IMR-90 (cell line): Measurements from ENCODE around the gene CHSY3. TPM values are rescaled to one million over a fixed set of nuclear protein-coding genes. Genes with fewer than 3 reads are reported as not detected.

Source experiments
- ATAC-seq: fragments of 200-7000 bp; cut with Tn5 transposase; 2 replicates; pipeline ENCODE4 v1.9.1; 2020; ENCODE audit warnings: low read depth, mild to moderate bottlenecking, moderate library complexity
- BruUV-seq: library from RNA; stranded (reverse); fragments of 400-500 nt; replicated peaks from 2 replicates; lab custom pipeline; 2021; lab: Mats Ljungman, UMichigan
- CTCF ChIA-PET: fragments of 300-600 bp; formaldehyde crosslinking; extraction: SDS; loops from one replicate; lab custom pipeline; 2021; ENCODE audit warnings: antibody characterized with exemption; lab: Yijun Ruan, JAX
- POLR2A ChIA-PET: fragments of 300-600 bp; sonication (Branson Sonifier 250); formaldehyde crosslinking; loops from one replicate; lab custom pipeline; 2022; ENCODE audit warnings: antibody characterized with exemption; ENCODE audit not compliant: unreplicated experiment; lab: Charles Lee
- DNase-seq: peaks from one replicate; pipeline ENCODE4 v3.0.0; 2013
- H2AFZ ChIP-seq: replicated peaks from 2 replicates; pipeline ENCODE3; 2013; ENCODE audit warnings: low read length, mild to moderate bottlenecking; ENCODE audit not compliant: poor library complexity
- H2AK5ac ChIP-seq: 2 replicates; pipeline ENCODE4 v1.6.1; 2013; ENCODE audit warnings: low read depth, low read length, inconsistent platforms
- H2AK9ac ChIP-seq: replicated peaks from 2 replicates; pipeline ENCODE3; 2013; ENCODE audit warnings: mild to moderate bottlenecking, low read depth, low read length, moderate library complexity; ENCODE audit not compliant: poor library complexity
- H2BK120ac ChIP-seq: 2 replicates; pipeline ENCODE4 v1.6.1; 2013; ENCODE audit warnings: low read depth, low read length, inconsistent platforms
- H2BK15ac ChIP-seq: 3 replicates; pipeline ENCODE4 v1.6.1; 2013; ENCODE audit warnings: low read depth, low read length, inconsistent platforms
- H2BK20ac ChIP-seq: 2 replicates; pipeline ENCODE4 v1.6.1; 2013; ENCODE audit warnings: low read depth, mild to moderate bottlenecking, inconsistent platforms, low read length, moderate library complexity
- H2BK5ac ChIP-seq: 2 replicates; pipeline ENCODE4 v1.6.1; 2013; ENCODE audit warnings: mild to moderate bottlenecking, low read depth, low read length, inconsistent platforms; ENCODE audit not compliant: poor library complexity, severe bottlenecking
- H3K14ac ChIP-seq: replicated peaks from 2 replicates; pipeline ENCODE4 v1.6.1; 2013; ENCODE audit warnings: low read depth, low read length, inconsistent platforms
- H3K18ac ChIP-seq: 2 replicates; pipeline ENCODE4 v1.6.1; 2013; ENCODE audit warnings: low read depth, low read length, control low read depth
- H3K23ac ChIP-seq: 2 replicates; pipeline ENCODE4 v1.6.1; 2013; ENCODE audit warnings: low read depth, low read length, inconsistent platforms
- H3K27ac ChIP-seq: 2 replicates; pipeline ENCODE4 v1.5.1; 2013; ENCODE audit warnings: mild to moderate bottlenecking, control low read depth, low read length; ENCODE audit not compliant: insufficient read depth
- H3K27me3 ChIP-seq: 2 replicates; pipeline ENCODE4 v1.6.1; 2013; ENCODE audit warnings: low read length; ENCODE audit not compliant: control insufficient read depth, insufficient read depth
- H3K36me3 ChIP-seq: 2 replicates; pipeline ENCODE4 v1.6.1; 2013; ENCODE audit warnings: low read length, mixed read lengths; ENCODE audit not compliant: control insufficient read depth, insufficient read depth
- H3K4ac ChIP-seq: 2 replicates; pipeline ENCODE4 v1.6.1; 2013; ENCODE audit warnings: low read depth, low read length, inconsistent platforms
- H3K4me1 ChIP-seq: 2 replicates; pipeline ENCODE4 v1.6.1; 2013; ENCODE audit warnings: low read length, mixed read lengths; ENCODE audit not compliant: control insufficient read depth, insufficient read depth
- H3K4me2 ChIP-seq: 2 replicates; pipeline ENCODE4 v1.6.1; 2013; ENCODE audit warnings: low read depth, mild to moderate bottlenecking, control low read depth, low read length, moderate library complexity
- H3K4me3 ChIP-seq: 2 replicates; pipeline ENCODE4 v1.5.1; 2013; ENCODE audit warnings: low read depth, mild to moderate bottlenecking, control low read depth, low read length, moderate library complexity; ENCODE audit not compliant: insufficient read depth
- H3K56ac ChIP-seq: 2 replicates; pipeline ENCODE4 v1.6.1; 2013; ENCODE audit warnings: low read length, inconsistent platforms; ENCODE audit not compliant: insufficient read depth; ENCODE audit errors: extremely low read depth
- H3K79me1 ChIP-seq, 2 experiments: 2 replicates each; pipeline ENCODE4 v1.6.1; 2013; ENCODE audit warnings: low read length in 2 of 2, inconsistent platforms in 1 of 2, low read depth in 1 of 2
- H3K9ac ChIP-seq: 2 replicates; pipeline ENCODE4 v1.6.1; 2013; ENCODE audit warnings: low read depth, low read length, control low read depth
- H3K9me1 ChIP-seq: 2 replicates; pipeline ENCODE4 v1.6.1; 2013; ENCODE audit warnings: low read length, inconsistent platforms; ENCODE audit not compliant: insufficient read depth
- H3K9me3 ChIP-seq: 2 replicates; pipeline ENCODE4 v1.6.1; 2013; ENCODE audit warnings: low read length; ENCODE audit not compliant: control insufficient read depth, insufficient read depth
- H4K20me1 ChIP-seq: 2 replicates; pipeline ENCODE4 v1.6.1; 2013; ENCODE audit warnings: low read length, inconsistent platforms; ENCODE audit not compliant: insufficient read depth
- H4K5ac ChIP-seq: 2 replicates; pipeline ENCODE4 v1.6.1; 2013; ENCODE audit warnings: mild to moderate bottlenecking, low read depth, low read length, control low read depth
- H4K8ac ChIP-seq, 2 experiments: 2 replicates each; pipeline ENCODE4 v1.6.1; 2013; ENCODE audit warnings: low read depth in 2 of 2, low read length in 2 of 2, control low read depth in 1 of 2, inconsistent platforms in 1 of 2
- H4K91ac ChIP-seq: 2 replicates; pipeline ENCODE4 v1.6.1; 2013; ENCODE audit warnings: low read depth, low read length, inconsistent platforms; ENCODE audit not compliant: insufficient read depth
- POLR2A ChIP-seq: IDR thresholded peaks from 2 replicates; pipeline ENCODE4 v1.6.1; 2012; ENCODE audit warnings: mild to moderate bottlenecking, low read depth, low read length
- RAD21 ChIP-seq: IDR thresholded peaks from 2 replicates; pipeline ENCODE4 v1.6.1; 2012; ENCODE audit warnings: low read length, improper control_type of control experiment
- WGBS, 2 experiments: methylation state at CpG; one replicate each; pipeline versions ENCODE4 v1.1.5 to v1.1.7; 2013; ENCODE audit warnings: missing lambda C conversion rate in 2 of 2; ENCODE audit not compliant: insufficient read length in 1 of 2; ENCODE audit errors: extremely low coverage in 2 of 2; 5-methylcytosine and 5-hydroxymethylcytosine counted together
- dilution Hi-C: fragments of 300-500 bp; cut with HindIII; formaldehyde crosslinking; loops from one replicate; pipeline ENCODE4 v1.14.3; 2018; ENCODE audit warnings: low sequenced_read_pairs; ENCODE audit not compliant: unreplicated experiment
- in situ Hi-C: fragments of 300-500 bp; cut with MboI; formaldehyde crosslinking; loops from 3 replicates; pipeline ENCODE4 v1.14.3; 2019; ENCODE audit warnings: low sequenced_read_pairs, inconsistent platforms, mixed read lengths
- intact Hi-C: fragments of 100-400 bp; cut with micrococcal nuclease; formaldehyde crosslinking; loops from 2 replicates; pipeline ENCODE4 v1.10.0; 2022
- polyA plus RNA-seq, 3 experiments: library from polyadenylated mRNA; depleted of rRNA; stranded (reverse); fragments of >200 nt; gene quantifications; 2 replicates each; pipeline ENCODE4 v1.2.3, GENCODE V29; 2012; ENCODE audit warnings: low replicate concordance in 1 of 3
- total RNA-seq: library from RNA; depleted of rRNA; stranded (reverse); fragments of >200 nt; gene quantifications from 2 replicates; pipeline ENCODE4 v1.2.3, GENCODE V29; 2012

CHSY3 gene
- total and polyA plus RNA-seq, 2 of the 4 experiments (the other 2 are of a cell fraction) = 0.62 to 1.3 TPM

GRCh38 chr5:129906177-129906887, 2.1 kb downstream of the CHSY3 start:
- Histone ChIP-seq H3K4me1 (peaks cover 5% of the 10 kb centered on the region), H3K9me1 (no peaks in the 10 kb centered on the region), H2AK5ac (no peak overlapping the region), H3K27ac (no peak overlapping the region), H3K14ac (no peak overlapping the region), H3K79me1 (no peaks in the 10 kb centered on the region), H3K23ac (no peak overlapping the region), H3K4me3 (peak overlapping the region; percentile 31), H3K56ac (no peak overlapping the region), H3K18ac (no peak overlapping the region), H2AFZ (peak overlapping the region; percentile 89), H4K8ac (no peak overlapping the region), H3K36me3 (no peaks in the 10 kb centered on the region), H3K9me3 (no peaks in the 10 kb centered on the region), H2BK5ac (no peak overlapping the region), H3K4me2 (peak overlapping the region; percentile 80), H4K91ac (no peak overlapping the region), H2AK9ac (no peak overlapping the region), H2BK15ac (no peak overlapping the region), H4K5ac (no peak overlapping the region), H3K9ac (no peak overlapping the region), H2BK20ac (no peak overlapping the region), H3K4ac (no peak overlapping the region), H3K27me3 (peaks cover 12% of the 10 kb centered on the region; the same call in 1 of the 2 replicates), H2BK120ac (no peak overlapping the region), H4K20me1 (no peaks in the 10 kb centered on the region)
- BruUV-seq = no TSS peak
- POLR2A ChIA-PET = interaction anchor here (0.6 kb wide), 1 partner anchor 1381 kb away, joined by 7 read pairs; no protein-coding TSS in a partner anchor
- ATAC-seq = 0 out of 2 replicates have a peak, but pooled peaks have one; percentile 1
- no peak for TF ChIP-seq RAD21
- TF ChIP-seq POLR2A = no peak
- dilution Hi-C loops = no loop called here
- in situ Hi-C loops = loop anchor here (25.0 kb wide), 1 partner anchor 1506 kb away; no protein-coding TSS in a partner anchor
- WGBS, 2 experiments = no CpG with 5 or more reads among the region's 20 CpGs
- DNase-seq = no peak
- intact Hi-C loops = no loop called here
- CTCF ChIA-PET = no interaction called here
